GM21447 (cell line): Measurements from ENCODE around the gene NRG4.
A peak's percentile ranks its signal among the peaks of the same experiment; 100 is the strongest.
"Not testable (repeated sequence)": the region's sequence is repeated elsewhere in the genome, so short reads cannot be mapped to it uniquely, and the experiment has no call there.

Source experiments
- ATAC-seq: cut with Tn5 transposase; IDR thresholded peaks from one replicate; pipeline ENCODE4 v1.9.1; 2021; ENCODE audit not compliant: unreplicated experiment

The NRG4 gene

GRCh38 chr15:76011627-76012551 lies at the start of gene NRG4:
Gene NRG4, minus strand, starts transcription at chr15:76012424. Its CDS starts 1,194 bp downstream, at chr15:76011230.
- no peak for ATAC-seq

GRCh38 chr15:76061700-76062099 lies 49.5 kb upstream of the NRG4 start:
- ATAC-seq = no peak

- ATAC-seq = no peak
Observed at GRCh38 chr15:76060118-76060989, 48.1 kb upstream of the NRG4 start.

- no peak for ATAC-seq
Observed at GRCh38 chr15:76059320-76060117, 47.3 kb upstream of the NRG4 start, which contains the start of gene TMEM266. Gene TMEM266, plus strand, starts transcription at chr15:76059985. Its CDS starts 74,279 bp downstream, at chr15:76134264.

- ATAC-seq = no peak
Observed at GRCh38 chr15:76058714-76059319, 46.6 kb upstream of the NRG4 start.

- peak; percentile 37 for ATAC-seq
Observed at GRCh38 chr15:76057332-76058000, 45.2 kb upstream of the NRG4 start.

- ATAC-seq = peak; percentile 66
Observed at GRCh38 chr15:76056931-76057330, 44.7 kb upstream of the NRG4 start.

- not testable (repeated sequence) for ATAC-seq
Observed at GRCh38 chr15:76054201-76054600, 42.0 kb upstream of the NRG4 start.

GRCh38 chr15:76038512-76038911 lies 26.3 kb upstream of the NRG4 start:
- ATAC-seq = no peak

GRCh38 chr15:76035593-76035992 lies 23.4 kb upstream of the NRG4 start:
- ATAC-seq = no peak

- ATAC-seq = no peak
Observed at GRCh38 chr15:76034111-76034510, 21.9 kb upstream of the NRG4 start.

GRCh38 chr15:76033438-76033837 lies 21.2 kb upstream of the NRG4 start:
- ATAC-seq = no peak

- no peak for ATAC-seq
Observed at GRCh38 chr15:76032046-76032445, 19.8 kb upstream of the NRG4 start.

- no peak for ATAC-seq
Observed at GRCh38 chr15:76024021-76024768, 12.0 kb upstream of the NRG4 start.

- not testable (repeated sequence) for ATAC-seq
Observed at GRCh38 chr15:76013470-76013869, 1.2 kb upstream of the NRG4 start.

- no peak for ATAC-seq
Observed at GRCh38 chr15:76010613-76011012, 1.6 kb downstream of the NRG4 start.

GRCh38 chr15:76006136-76006778 lies 6.0 kb downstream of the NRG4 start:
- no peak for ATAC-seq

- no peak for ATAC-seq
Observed at GRCh38 chr15:76003364-76003763, 8.9 kb downstream of the NRG4 start.

- no peak for ATAC-seq
Observed at GRCh38 chr15:75995611-75996010, 16.6 kb downstream of the NRG4 start.
